CD14-positive monocyte (primary cell): ENCODE data around the gene RGMB. TPM values are rescaled to one million over a fixed set of nuclear protein-coding genes. Genes with fewer than 3 reads are reported as not detected.

Experiments used
- DNase-seq, 3 donors: peaks; one replicate each; pipeline ENCODE4 v3.0.0-alpha.2; 2011 to 2022
- H2AFZ ChIP-seq: 2 replicates; pipeline ENCODE4 v1.6.0; 2012; ENCODE audit warnings: mild to moderate bottlenecking, low read depth, low read length, inconsistent platforms; ENCODE audit not compliant: insufficient read depth, poor library complexity, severe bottlenecking
- H3K27ac ChIP-seq, 2 donors: 1 replicate in 1 of 2; 2 replicates in 1 of 2; pipeline ENCODE4 v1.5.1; 2012 to 2013; ENCODE audit warnings: low read length in 2 of 2, control low read depth in 1 of 2, inconsistent platforms in 1 of 2, low read depth in 1 of 2, mild to moderate bottlenecking in 1 of 2
- H3K27me3 ChIP-seq, 2 donors: one replicate each; pipeline versions ENCODE4 v1.6.0 to v1.6.1; 2011 to 2013; ENCODE audit warnings: low read length in 2 of 2; ENCODE audit not compliant: control insufficient read depth in 2 of 2, insufficient read depth in 2 of 2
- H3K36me3 ChIP-seq, 2 donors: replicated peaks in 1 of 2; 1 replicate in 1 of 2; 2 replicates in 1 of 2; pipeline versions ENCODE4 v1.5.1 to v1.6.1; 2012 to 2013; ENCODE audit warnings: low read length in 2 of 2, control low read depth in 1 of 2, inconsistent platforms in 1 of 2, mild to moderate bottlenecking in 1 of 2; ENCODE audit not compliant: insufficient read depth in 2 of 2, control insufficient read depth in 1 of 2
- H3K4me1 ChIP-seq, 2 donors: 1 replicate in 1 of 2; 2 replicates in 1 of 2; pipeline versions ENCODE4 v1.5.1 to v1.6.1; 2012 to 2013; ENCODE audit warnings: low read length in 2 of 2, control low read depth in 1 of 2, inconsistent platforms in 1 of 2, mild to moderate bottlenecking in 1 of 2, moderate library complexity in 1 of 2; ENCODE audit not compliant: insufficient read depth in 2 of 2, control insufficient read depth in 1 of 2
- H3K4me2 ChIP-seq: replicated peaks from 2 replicates; pipeline ENCODE3; 2012; ENCODE audit warnings: low read length, moderate library complexity, mild to moderate bottlenecking; ENCODE audit not compliant: poor library complexity, severe bottlenecking; ENCODE audit errors: extremely low read depth
- H3K4me3 ChIP-seq, 3 experiments: fragments of 200-600 bp in 1 of 3; sonication (generic) in 1 of 3; replicated peaks in 1 of 3; 1 replicate in 2 of 3; 2 replicates in 1 of 3; pipeline ENCODE4 v1.5.1; 2011 to 2013; ENCODE audit warnings: low read length in 3 of 3, mild to moderate bottlenecking in 3 of 3, control low read depth in 2 of 3, low read depth in 2 of 3, inconsistent platforms in 1 of 3, moderate library complexity in 1 of 3
- H3K79me2 ChIP-seq: 2 replicates; pipeline ENCODE4 v1.6.0; 2012; ENCODE audit warnings: mild to moderate bottlenecking, control low read depth, inconsistent platforms, low read length, moderate library complexity; ENCODE audit not compliant: insufficient read depth
- H3K9ac ChIP-seq: 2 replicates; pipeline ENCODE4 v1.6.0; 2017; ENCODE audit warnings: low read length, mild to moderate bottlenecking; ENCODE audit not compliant: insufficient read depth, poor library complexity, severe bottlenecking
- H3K9me3 ChIP-seq, 2 donors: replicated peaks in 1 of 2; 1 replicate in 1 of 2; 2 replicates in 1 of 2; pipeline versions ENCODE4 v1.5.1 to v1.6.1; 2012 to 2013; ENCODE audit warnings: low read length in 2 of 2, control low read depth in 1 of 2; ENCODE audit not compliant: control insufficient read depth in 1 of 2, insufficient read depth in 1 of 2
- H4K20me1 ChIP-seq: 2 replicates; pipeline ENCODE4 v1.6.0; 2012; ENCODE audit warnings: mild to moderate bottlenecking, low read length, control low read depth, moderate library complexity; ENCODE audit not compliant: insufficient read depth
- H3K27ac Mint-ChIP-seq, 7 donors: one replicate each; pipeline ENCODE4 v1.8.0; 2020; ENCODE audit warnings: mild to moderate bottlenecking in 7 of 7, mixed read lengths in 7 of 7, moderate library complexity in 6 of 7, inconsistent platforms in 2 of 7
- H3K27me3 Mint-ChIP-seq, 3 donors: one replicate each; pipeline ENCODE4 v1.8.0; 2021 to 2022; ENCODE audit warnings: low read depth in 3 of 3, mild to moderate bottlenecking in 3 of 3, mixed read lengths in 3 of 3, moderate library complexity in 3 of 3, inconsistent platforms in 1 of 3
- H3K36me3 Mint-ChIP-seq, 2 donors: one replicate each; pipeline ENCODE4 v1.8.0; 2020; ENCODE audit warnings: mixed read lengths in 2 of 2, inconsistent platforms in 1 of 2, mild to moderate bottlenecking in 1 of 2
- H3K4me1 Mint-ChIP-seq: one replicate; pipeline ENCODE4 v1.8.0; 2020; ENCODE audit warnings: mild to moderate bottlenecking, mixed read lengths
- H3K4me3 Mint-ChIP-seq, 2 donors: one replicate each; pipeline ENCODE4 v1.8.0; 2020; ENCODE audit warnings: mild to moderate bottlenecking in 2 of 2, mixed read lengths in 2 of 2, moderate library complexity in 1 of 2
- H3K9me3 Mint-ChIP-seq, 7 donors: one replicate each; pipeline ENCODE4 v1.8.0; 2020 to 2022; ENCODE audit warnings: mixed read lengths in 7 of 7, mild to moderate bottlenecking in 6 of 7, moderate library complexity in 6 of 7, inconsistent platforms in 2 of 7
- CTCF ChIP-seq: fragments of 200-600 bp; IDR thresholded peaks from one replicate; pipeline ENCODE4 v1.8.0; 2022; ENCODE audit warnings: antibody characterized with exemption, mild to moderate bottlenecking
- WGBS: methylation state at CpG from one replicate; pipeline ENCODE4 v1.1.5; 2013; ENCODE audit warnings: missing lambda C conversion rate; ENCODE audit not compliant: insufficient coverage; 5-methylcytosine and 5-hydroxymethylcytosine counted together
- intact Hi-C, 2 donors: fragments of 100-400 bp; cut with micrococcal nuclease; formaldehyde crosslinking; loops; one replicate each; pipeline versions ENCODE4 v1.15.0 to v1.15.1; 2023
- polyA plus RNA-seq, 3 donors: library from polyadenylated mRNA; depleted of rRNA in 1 of 3; unstranded in 2 of 3; stranded (reverse) in 1 of 3; fragments of 300-500 nt in 2 of 3; fragments of >200 nt in 1 of 3; fragmentation: Illumina TruSeq in 2 of 3; gene quantifications; 1 replicate in 2 of 3; 2 replicates in 1 of 3; pipeline ENCODE4 v1.2.3, GENCODE V29; 2012 to 2021

The RGMB gene
- polyA plus RNA-seq, 3 donors = 0.12 to 0.17 TPM; not detected in 1

- peaks cover 8 to 47% (median 9%) of the 10 kb centered on the region in 3 donors for H3K27me3 Mint-ChIP-seq
- intact Hi-C loops = no loop called here
- DNase-seq = no peak
- Histone ChIP-seq H3K36me3 (no peaks in the 10 kb centered on the region), H3K27me3 (peaks cover 24 to 33% of the 10 kb centered on the region in 2 donors), H3K4me1 (no peaks in the 10 kb centered on the region), H3K4me2 (no peak overlapping the region), H3K4me3 (no peak overlapping the region), H3K79me2 (no peaks in the 10 kb centered on the region), H3K27ac (no peak overlapping the region), H2AFZ (no peak overlapping the region), H3K9me3 (no peaks in the 10 kb centered on the region), H4K20me1 (no peaks in the 10 kb centered on the region), H3K9ac (no peak overlapping the region)
- H3K9me3 Mint-ChIP-seq = peaks cover 0 to 4% (median 0%) of the 10 kb centered on the region in 7 donors
- H3K4me3 Mint-ChIP-seq = no peak overlapping the region
- H3K27ac Mint-ChIP-seq = no peak overlapping the region
- no peaks in the 10 kb centered on the region for H3K4me1 Mint-ChIP-seq
- no peak for TF ChIP-seq CTCF
- H3K36me3 Mint-ChIP-seq = no peaks in the 10 kb centered on the region
- 90% methylated on average over 2 of the region's 3 CpGs for WGBS
Measured at GRCh38 chr5:98783051-98783649, 9.7 kb downstream of the RGMB start.

DNA sequence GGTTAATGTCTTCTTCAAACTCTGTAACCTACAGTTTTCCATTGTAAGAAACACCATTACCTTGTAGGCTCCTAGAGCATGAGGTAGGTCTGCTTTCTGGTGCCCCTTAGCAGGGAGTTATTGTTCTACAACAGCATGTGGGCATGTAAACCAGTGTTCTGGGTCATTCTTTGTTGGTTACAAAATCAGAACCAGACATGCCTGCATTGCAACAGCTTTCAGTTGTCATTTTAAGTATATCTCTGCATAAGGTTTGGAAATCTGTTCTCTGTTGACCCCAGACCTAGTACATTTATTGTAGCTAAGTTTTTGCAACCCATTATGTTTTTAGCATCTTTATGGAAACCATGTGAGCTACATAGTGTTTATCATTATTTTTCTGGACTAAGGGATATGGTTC lies 10.9 kb downstream of the RGMB start:
- peaks cover 18 to 24% of the 10 kb centered on the region in 2 donors for H3K27me3 ChIP-seq
- no peaks in the 10 kb centered on the region for H4K20me1 ChIP-seq
- no peak overlapping the region for H3K9ac ChIP-seq
- no peak overlapping the region for H2AFZ ChIP-seq
- Mint-ChIP-seq H3K4me3 (no peak overlapping the region), H3K27ac (no peak overlapping the region), H3K27me3 (peaks cover 5 to 38% (median 6%) of the 10 kb centered on the region in 3 donors), H3K9me3 (peaks cover 0 to 4% (median 0%) of the 10 kb centered on the region in 7 donors), H3K4me1 (no peaks in the 10 kb centered on the region), H3K36me3 (no peaks in the 10 kb centered on the region)
- intact Hi-C loops = no loop called here
- H3K36me3 ChIP-seq = no peaks in the 10 kb centered on the region
- no peak overlapping the region for H3K4me3 ChIP-seq
- no peak overlapping the region for H3K4me2 ChIP-seq
- no peaks in the 10 kb centered on the region for H3K9me3 ChIP-seq
- H3K27ac ChIP-seq = no peak overlapping the region
- no peak for TF ChIP-seq CTCF
- H3K79me2 ChIP-seq = no peaks in the 10 kb centered on the region
- no peaks in the 10 kb centered on the region for H3K4me1 ChIP-seq
- DNase-seq = no peak
